HEK293 (cell line): ENCODE data around the gene FAM98C.

Experiments used
- AEBP2 ChIP-seq: fragments of 450-650 bp; formaldehyde crosslinking; IDR thresholded peaks from 2 replicates; pipeline ENCODE4 v1.5.1; 2016; ENCODE audit warnings: missing biosample characterization, missing genetic modification characterization, borderline replicate concordance
- EGR2 ChIP-seq: fragments of 450-650 bp; formaldehyde crosslinking; IDR thresholded peaks from 2 replicates; pipeline ENCODE4 v1.5.1; 2016; ENCODE audit warnings: low read depth, missing biosample characterization, missing genetic modification characterization
- GFI1B ChIP-seq: fragments of 450-650 bp; formaldehyde crosslinking; IDR thresholded peaks from 2 replicates; pipeline ENCODE4 v1.5.1; 2016; ENCODE audit warnings: missing biosample characterization, missing genetic modification characterization
- GLI4 ChIP-seq: fragments of 450-650 bp; formaldehyde crosslinking; IDR thresholded peaks from 2 replicates; pipeline ENCODE4 v1.5.1; 2016; ENCODE audit warnings: missing biosample characterization, missing genetic modification characterization
- KLF1 ChIP-seq: fragments of 450-650 bp; formaldehyde crosslinking; IDR thresholded peaks from 2 replicates; pipeline ENCODE4 v1.5.1; 2016; ENCODE audit warnings: missing biosample characterization, missing genetic modification characterization
- MZF1 ChIP-seq: fragments of 450-650 bp; formaldehyde crosslinking; IDR thresholded peaks from 2 replicates; pipeline ENCODE4 v1.5.1; 2017; ENCODE audit warnings: missing biosample characterization, missing genetic modification characterization, borderline replicate concordance
- OVOL3 ChIP-seq: fragments of 450-650 bp; formaldehyde crosslinking; IDR thresholded peaks from 2 replicates; pipeline ENCODE4 v1.5.1; 2016; ENCODE audit warnings: missing biosample characterization, missing genetic modification characterization
- PRDM10 ChIP-seq: fragments of 450-650 bp; formaldehyde crosslinking; IDR thresholded peaks from 2 replicates; pipeline ENCODE4 v1.5.1; 2016; ENCODE audit warnings: missing biosample characterization, missing genetic modification characterization
- SETDB1 ChIP-seq: IDR thresholded peaks from one replicate; pipeline ENCODE4 v1.6.1; 2017; ENCODE audit warnings: mild to moderate bottlenecking, low read length, moderate library complexity, mixed read lengths; ENCODE audit not compliant: insufficient read length
- SP3 ChIP-seq: fragments of 450-650 bp; formaldehyde crosslinking; IDR thresholded peaks from 2 replicates; pipeline ENCODE4 v1.5.1; 2016; ENCODE audit warnings: missing biosample characterization, missing genetic modification characterization
- YY2 ChIP-seq: fragments of 450-650 bp; formaldehyde crosslinking; IDR thresholded peaks from 2 replicates; pipeline ENCODE4 v1.5.1; 2016; ENCODE audit warnings: missing biosample characterization, missing genetic modification characterization
- ZBTB48 ChIP-seq: fragments of 450-650 bp; formaldehyde crosslinking; IDR thresholded peaks from 2 replicates; pipeline ENCODE4 v1.5.1; 2016; ENCODE audit warnings: missing biosample characterization, missing genetic modification characterization
- ZFHX2 ChIP-seq: fragments of 450-650 bp; formaldehyde crosslinking; conservative IDR thresholded peaks from 2 replicates; pipeline ENCODE4 v1.5.1; 2016; ENCODE audit warnings: missing biosample characterization, missing genetic modification characterization
- ZFP3 ChIP-seq: fragments of 450-650 bp; formaldehyde crosslinking; IDR thresholded peaks from 2 replicates; pipeline ENCODE4 v1.5.1; 2016; ENCODE audit warnings: low read depth, missing biosample characterization, missing genetic modification characterization
- ZNF112 ChIP-seq: fragments of 450-650 bp; formaldehyde crosslinking; IDR thresholded peaks from 2 replicates; pipeline ENCODE4 v1.5.0; 2017; ENCODE audit warnings: missing biosample characterization, missing genetic modification characterization
- ZNF155 ChIP-seq: fragments of 450-650 bp; formaldehyde crosslinking; IDR thresholded peaks from 2 replicates; pipeline ENCODE4 v1.5.1; 2016; ENCODE audit warnings: missing biosample characterization, missing genetic modification characterization
- ZNF2 ChIP-seq: fragments of 450-650 bp; formaldehyde crosslinking; IDR thresholded peaks from 2 replicates; pipeline ENCODE4 v1.5.1; 2016; ENCODE audit warnings: missing biosample characterization, missing genetic modification characterization
- ZNF280C ChIP-seq: fragments of 450-650 bp; formaldehyde crosslinking; IDR thresholded peaks from 2 replicates; pipeline ENCODE4 v1.5.1; 2016; ENCODE audit warnings: missing biosample characterization, missing genetic modification characterization
- ZNF302 ChIP-seq: fragments of 450-650 bp; formaldehyde crosslinking; IDR thresholded peaks from 2 replicates; pipeline ENCODE4 v1.5.1; 2016; ENCODE audit warnings: missing biosample characterization, missing genetic modification characterization, low read depth
- ZNF311 ChIP-seq: fragments of 450-650 bp; formaldehyde crosslinking; IDR thresholded peaks from 2 replicates; pipeline ENCODE4 v1.5.1; 2017; ENCODE audit warnings: missing biosample characterization, missing genetic modification characterization, borderline replicate concordance
- ZNF354C ChIP-seq: fragments of 450-650 bp; formaldehyde crosslinking; IDR thresholded peaks from 2 replicates; pipeline ENCODE4 v1.5.1; 2016; ENCODE audit warnings: missing biosample characterization, missing genetic modification characterization, low read depth, borderline replicate concordance
- ZNF404 ChIP-seq: fragments of 450-650 bp; formaldehyde crosslinking; IDR thresholded peaks from 2 replicates; pipeline ENCODE4 v1.5.1; 2017; ENCODE audit warnings: missing biosample characterization, missing genetic modification characterization
- ZNF488 ChIP-seq: fragments of 450-650 bp; formaldehyde crosslinking; IDR thresholded peaks from 2 replicates; pipeline ENCODE4 v1.5.1; 2016; ENCODE audit warnings: missing biosample characterization, missing genetic modification characterization
- ZNF501 ChIP-seq: fragments of 450-650 bp; formaldehyde crosslinking; IDR thresholded peaks from 2 replicates; pipeline ENCODE4 v1.5.1; 2016; ENCODE audit warnings: missing biosample characterization, missing genetic modification characterization
- ZNF510 ChIP-seq: fragments of 450-650 bp; formaldehyde crosslinking; IDR thresholded peaks from 2 replicates; pipeline ENCODE4 v1.5.1; 2018; ENCODE audit warnings: mild to moderate bottlenecking, missing genetic modification characterization, missing biosample characterization; ENCODE audit not compliant: insufficient replicate concordance
- ZNF639 ChIP-seq: fragments of 450-650 bp; formaldehyde crosslinking; IDR thresholded peaks from 2 replicates; pipeline ENCODE4 v1.5.1; 2016; ENCODE audit warnings: missing biosample characterization, missing genetic modification characterization
- ZNF677 ChIP-seq: fragments of 450-650 bp; IDR thresholded peaks from 2 replicates; pipeline ENCODE4 v1.5.0; 2018; ENCODE audit warnings: missing biosample characterization, mild to moderate bottlenecking, missing genetic modification characterization, moderate library complexity
- ZNF704 ChIP-seq: fragments of 450-650 bp; formaldehyde crosslinking; IDR thresholded peaks from 2 replicates; pipeline ENCODE4 v1.5.1; 2016; ENCODE audit warnings: missing biosample characterization, missing genetic modification characterization
- ZNF747 ChIP-seq: fragments of 450-650 bp; formaldehyde crosslinking; IDR thresholded peaks from 2 replicates; pipeline ENCODE4 v1.5.1; 2016; ENCODE audit warnings: missing biosample characterization, missing genetic modification characterization
- ZSCAN23 ChIP-seq: fragments of 450-650 bp; formaldehyde crosslinking; IDR thresholded peaks from 2 replicates; pipeline ENCODE4 v1.5.1; 2016; ENCODE audit warnings: missing biosample characterization, missing genetic modification characterization

FAM98C gene

GRCh38 chr19:38387550-38388348 lies 15.1 kb upstream of the FAM98C start, which contains the start of gene GGN (continued):
- TF ChIP-seq ZNF488 (tag by site-specific recombination) (no peak), ZNF311 (tag by site-specific recombination) (no peak), ZNF155 (no peak), ZBTB48 (tag by site-specific recombination) (peak; percentile 76; the same call in 1 of the 2 replicates), YY2 (tag by site-specific recombination) (no peak), ZNF677 (tag by site-specific recombination) (no peak), ZFP3 (tag by site-specific recombination) (no peak), ZNF704 (tag by site-specific recombination) (no peak), GLI4 (no peak), MZF1 (tag by site-specific recombination) (no peak), ZNF112 (no peak), AEBP2 (tag by site-specific recombination) (no peak), ZNF747 (tag by site-specific recombination) (no peak), SETDB1 (no peak), OVOL3 (tag by site-specific recombination) (no peak), ZNF354C (tag by site-specific recombination) (no peak), ZFHX2 (tag by site-specific recombination) (peak; percentile 83), ZSCAN23 (tag by site-specific recombination) (no peak), EGR2 (tag by site-specific recombination) (peak; percentile 66), ZNF280C (tag by site-specific recombination) (no peak), GFI1B (tag by site-specific recombination) (no peak), ZNF510 (tag by site-specific recombination) (no peak), ZNF501 (tag by site-specific recombination) (no peak), ZNF302 (no peak), ZNF2 (tag by site-specific recombination) (peak; percentile 18; the same call in 1 of the 2 replicates), PRDM10 (tag by site-specific recombination) (peak; percentile 89), KLF1 (tag by site-specific recombination) (peak; percentile 86), ZNF639 (tag by site-specific recombination) (no peak), ZNF404 (tag by site-specific recombination) (no peak), SP3 (tag by site-specific recombination) (peak; percentile 100)
